HEK293T (cell line): ENCODE measurements around the gene DLG4.
A peak's percentile ranks its signal among the peaks of the same experiment; 100 is the strongest.

ENCODE experiments used
- CTCF ChIA-PET: fragments of 350-600 bp; formaldehyde crosslinking; extraction: SDS; loops from one replicate; lab custom pipeline; 2021; ENCODE audit warnings: antibody characterized with exemption, inconsistent platforms; lab: Yijun Ruan, JAX
- POLR2A ChIA-PET: fragments of 350-600 bp; formaldehyde crosslinking; extraction: SDS; loops from one replicate; lab custom pipeline; 2020; ENCODE audit warnings: antibody characterized with exemption, inconsistent platforms; lab: Yijun Ruan, JAX
- DNase-seq: peaks from one replicate; pipeline ENCODE4 v3.0.0; 2012; ENCODE audit warnings: mixed read lengths; ENCODE audit errors: extremely low spot score
- ARNT ChIP-seq: fragments of 450-650 bp; IDR thresholded peaks from 2 replicates; pipeline ENCODE4 v1.6.1; 2017; ENCODE audit warnings: mild to moderate bottlenecking
- BHLHE40 ChIP-seq: fragments of 450-650 bp; IDR thresholded peaks from 2 replicates; pipeline ENCODE4 v1.6.1; 2016; ENCODE audit warnings: mild to moderate bottlenecking, moderate library complexity, borderline replicate concordance
- CTBP1 ChIP-seq: fragments of 450-650 bp; IDR thresholded peaks from 2 replicates; pipeline ENCODE4 v1.6.1; 2016; ENCODE audit warnings: borderline replicate concordance
- ELF4 ChIP-seq: fragments of 450-650 bp; IDR thresholded peaks from 2 replicates; pipeline ENCODE4 v1.6.1; 2017; ENCODE audit warnings: antibody characterized with exemption
- FOXA1 ChIP-seq: fragments of 450-650 bp; IDR thresholded peaks from 2 replicates; pipeline ENCODE4 v1.6.1; 2016; ENCODE audit warnings: mild to moderate bottlenecking
- FOXK2 ChIP-seq: fragments of 450-650 bp; IDR thresholded peaks from 2 replicates; pipeline ENCODE4 v1.6.1; 2016; ENCODE audit warnings: mild to moderate bottlenecking
- FOXM1 ChIP-seq: fragments of 450-650 bp; IDR thresholded peaks from 2 replicates; pipeline ENCODE4 v1.6.1; 2017; ENCODE audit warnings: mild to moderate bottlenecking, borderline replicate concordance
- HDGF ChIP-seq: fragments of 450-650 bp; IDR thresholded peaks from 2 replicates; pipeline ENCODE4 v1.6.1; 2017; ENCODE audit warnings: antibody characterized with exemption, borderline replicate concordance
- L3MBTL2 ChIP-seq: fragments of 450-650 bp; conservative IDR thresholded peaks from 2 replicates; pipeline ENCODE4 v1.6.1; 2016; ENCODE audit warnings: mild to moderate bottlenecking
- LEF1 ChIP-seq: fragments of 450-650 bp; IDR thresholded peaks from 2 replicates; pipeline ENCODE4 v1.6.1; 2017; ENCODE audit warnings: mild to moderate bottlenecking, borderline replicate concordance
- NFRKB ChIP-seq: fragments of 450-650 bp; IDR thresholded peaks from 2 replicates; pipeline ENCODE4 v1.6.1; 2016; ENCODE audit warnings: mild to moderate bottlenecking, moderate library complexity
- SP1 ChIP-seq: fragments of 450-650 bp; IDR thresholded peaks from 2 replicates; pipeline ENCODE4 v1.6.1; 2017
- SUZ12 ChIP-seq: fragments of 450-650 bp; IDR thresholded peaks from 2 replicates; pipeline ENCODE4 v1.6.1; 2016; ENCODE audit warnings: mild to moderate bottlenecking
- TARDBP ChIP-seq: fragments of 450-650 bp; IDR thresholded peaks from 2 replicates; pipeline ENCODE4 v1.6.1; 2016
- ZNF384 ChIP-seq: fragments of 450-650 bp; IDR thresholded peaks from 2 replicates; pipeline ENCODE4 v1.6.1; 2016
- TF ChIP-seq, protein P1 (sequence below): fragments of 450-650 bp; IDR thresholded peaks from 2 replicates; pipeline ENCODE4 v1.6.1; 2016

DLG4 gene

DNA sequence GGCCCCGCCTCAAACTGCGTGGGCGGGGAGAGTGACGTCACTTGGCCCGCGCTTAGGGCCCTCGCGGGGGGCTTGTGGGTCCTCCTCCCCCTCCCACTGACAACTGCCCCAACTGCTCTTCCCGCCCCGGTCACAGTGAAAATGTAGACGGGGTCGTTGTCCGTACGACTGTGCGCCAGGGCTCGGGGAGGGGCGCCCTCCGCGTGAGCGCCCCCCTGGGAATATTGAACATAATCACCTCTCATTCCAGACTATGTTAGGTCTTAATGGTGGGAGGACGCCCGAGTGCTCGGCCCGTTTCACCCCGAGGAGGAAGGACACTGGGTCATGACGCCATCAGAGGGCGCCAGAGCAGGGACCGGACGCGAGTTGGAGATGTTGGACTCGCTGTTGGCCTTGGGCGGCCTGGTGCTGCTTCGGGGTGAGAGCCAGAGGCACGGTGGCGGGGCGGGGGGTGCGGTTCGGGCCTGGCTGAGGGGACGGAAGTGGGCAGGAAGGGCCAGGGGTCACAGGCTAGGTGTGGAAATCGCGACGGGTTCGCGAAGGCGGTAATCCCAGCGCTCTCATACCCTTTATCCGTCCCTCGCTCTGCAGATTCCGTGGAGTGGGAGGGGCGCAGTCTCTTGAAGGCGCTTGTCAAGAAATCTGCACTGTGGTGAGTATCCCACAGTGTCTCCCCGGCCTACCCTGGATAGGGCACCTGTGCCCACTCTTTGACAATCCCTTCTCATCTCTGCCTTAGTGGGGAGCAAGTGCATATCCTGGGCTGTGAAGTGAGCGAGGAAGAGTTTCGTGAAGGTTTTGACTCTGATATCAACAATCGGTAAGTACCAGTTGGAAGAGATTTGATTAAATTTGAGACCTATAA, 32.8 kb upstream of the DLG4 start, which contains the start of gene ELP5:
TSS of gene ELP5 (plus strand) at position 40 of the 868 bp plus-strand sequence. CDS start at position 376, 336 bp downstream.
- ChIA-PET CTCF (no interaction called here), POLR2A (interaction anchor here (1.0 to 4.3 kb wide), 3 partner anchors 12 to 38 kb away, joined by 3 to 52 read pairs (median 3); partner anchors contain the start of genes GABARAP and PHF23)
- DNase-seq, result peak; percentile 90
- TF ChIP-seq NFRKB (no peak), L3MBTL2 (0 out of 2 replicates have a peak, but pooled peaks have one; percentile 20)

DNA sequence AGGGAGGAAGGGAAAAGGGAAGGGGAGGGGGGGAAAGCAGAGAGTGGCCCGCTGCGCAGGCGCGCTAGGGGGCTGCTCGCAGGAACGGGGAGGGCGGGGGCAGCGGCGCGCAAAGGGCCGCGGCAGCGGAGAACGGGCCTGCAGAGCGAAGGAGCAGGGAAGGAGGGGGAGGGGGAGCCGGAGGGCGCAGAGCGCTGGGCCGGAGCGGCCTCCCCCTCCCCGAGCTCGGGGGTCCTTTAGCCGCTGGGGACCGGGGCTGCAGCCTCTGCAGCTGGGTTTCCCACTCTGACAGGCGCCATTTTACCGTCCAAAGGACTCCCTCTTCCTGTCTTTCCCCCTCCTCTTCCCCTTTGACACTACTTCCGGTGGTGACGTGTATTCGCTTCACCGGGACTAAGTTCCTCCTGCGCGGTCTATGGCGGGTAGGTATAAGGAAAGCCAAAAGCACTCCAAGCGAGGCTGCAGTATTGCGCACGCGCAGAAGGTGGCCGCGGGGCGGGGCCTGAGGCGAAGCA, 32.1 kb upstream of the DLG4 start, which contains the start of gene CTDNEP1:
TSS of gene CTDNEP1 (minus strand) at position 74 of the 515 bp plus-strand sequence. CDS start 438 bp downstream, outside the sequence.
- DNase-seq, result peak; percentile 95
- ChIA-PET CTCF (interaction anchor here (0.6 to 1.7 kb wide), 3 partner anchors 11 to 30 kb away, joined by 3 read pairs; partner anchors contain the start of gene SLC2A4), POLR2A (interaction anchor here (1.0 to 4.3 kb wide), 3 partner anchors 11 to 37 kb away, joined by 3 to 52 read pairs (median 3); partner anchors contain the start of genes GABARAP and PHF23)
- no peak for TF ChIP-seq L3MBTL2
- TF ChIP-seq SP1, result no peak
- TF ChIP-seq ZNF384, result no peak
- TF ChIP-seq, protein P1, sequence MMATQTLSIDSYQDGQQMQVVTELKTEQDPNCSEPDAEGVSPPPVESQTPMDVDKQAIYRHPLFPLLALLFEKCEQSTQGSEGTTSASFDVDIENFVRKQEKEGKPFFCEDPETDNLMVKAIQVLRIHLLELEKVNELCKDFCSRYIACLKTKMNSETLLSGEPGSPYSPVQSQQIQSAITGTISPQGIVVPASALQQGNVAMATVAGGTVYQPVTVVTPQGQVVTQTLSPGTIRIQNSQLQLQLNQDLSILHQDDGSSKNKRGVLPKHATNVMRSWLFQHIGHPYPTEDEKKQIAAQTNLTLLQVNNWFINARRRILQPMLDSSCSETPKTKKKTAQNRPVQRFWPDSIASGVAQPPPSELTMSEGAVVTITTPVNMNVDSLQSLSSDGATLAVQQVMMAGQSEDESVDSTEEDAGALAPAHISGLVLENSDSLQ, result peak; percentile 51; the same call in 1 of the 2 replicates
- TF ChIP-seq ELF4, result peak; percentile 63
- TF ChIP-seq SUZ12, result no peak
- no peak for TF ChIP-seq NFRKB
- TF ChIP-seq FOXM1, result no peak
- TF ChIP-seq FOXA1, result no peak

DNA sequence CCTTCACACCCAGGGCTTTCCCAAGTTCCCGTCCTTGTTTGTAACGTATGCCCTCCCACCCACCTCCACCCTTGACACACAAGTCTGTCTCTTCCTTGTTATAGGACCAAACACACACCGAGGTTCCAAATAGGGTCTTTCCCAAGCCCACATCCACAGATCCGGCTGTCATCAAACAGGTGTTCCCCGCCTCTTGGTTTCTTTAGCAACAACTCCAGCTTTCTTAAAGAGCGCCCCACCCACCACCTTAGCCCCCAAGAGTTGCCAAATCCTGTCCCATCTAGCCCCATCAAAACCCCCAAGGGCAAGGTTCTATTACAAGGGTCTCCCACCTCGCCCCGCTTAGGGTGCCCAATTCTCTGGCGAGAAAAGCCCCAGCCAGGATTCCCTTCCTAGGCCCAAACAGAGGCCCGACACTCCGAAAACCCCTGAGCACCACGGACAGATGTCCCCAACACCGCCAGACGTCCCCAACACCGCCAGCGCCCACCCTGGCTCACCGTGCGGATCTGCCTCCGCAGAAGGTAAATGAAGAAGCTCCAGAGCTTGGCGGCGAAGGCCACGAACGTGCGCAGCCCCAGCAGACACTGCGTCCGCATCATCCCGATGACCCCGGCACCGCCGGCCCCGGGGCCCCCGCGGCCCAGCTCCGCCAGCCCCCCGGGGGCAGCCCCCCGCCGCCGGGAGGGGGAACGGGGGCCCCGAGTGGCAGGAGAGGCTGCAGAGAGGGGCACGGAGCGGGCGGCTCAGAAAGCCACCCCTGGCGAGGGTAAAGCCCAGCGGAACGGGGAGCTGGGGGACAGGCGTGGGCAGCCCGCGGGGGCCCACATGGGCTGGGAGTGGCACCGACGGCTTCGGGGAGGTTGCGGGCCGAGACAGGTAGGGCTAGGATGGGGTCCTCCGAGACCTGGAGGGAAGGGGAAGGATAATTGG, 31.3 kb upstream of the DLG4 start:
- ChIA-PET POLR2A (interaction anchor here (1.0 to 4.3 kb wide), 3 partner anchors 11 to 37 kb away, joined by 3 to 52 read pairs (median 3); partner anchors contain the start of genes GABARAP and PHF23), CTCF (interaction anchor here (0.6 to 1.7 kb wide), 3 partner anchors 10 to 30 kb away, joined by 3 read pairs; partner anchors contain the start of gene SLC2A4)
- no peak for DNase-seq
- no peak for TF ChIP-seq HDGF
- no peak for TF ChIP-seq FOXM1
- no peak for TF ChIP-seq SUZ12
- no peak for TF ChIP-seq FOXK2
- TF ChIP-seq, protein P1, result no peak
- no peak for TF ChIP-seq ARNT
- TF ChIP-seq L3MBTL2, result no peak
- no peak for TF ChIP-seq ZNF384
- TF ChIP-seq TARDBP, result no peak
- TF ChIP-seq LEF1, result no peak
- no peak for TF ChIP-seq NFRKB
- no peak for TF ChIP-seq ELF4
- TF ChIP-seq CTBP1, result no peak
- no peak for TF ChIP-seq FOXA1
- no peak for TF ChIP-seq SP1

DNA sequence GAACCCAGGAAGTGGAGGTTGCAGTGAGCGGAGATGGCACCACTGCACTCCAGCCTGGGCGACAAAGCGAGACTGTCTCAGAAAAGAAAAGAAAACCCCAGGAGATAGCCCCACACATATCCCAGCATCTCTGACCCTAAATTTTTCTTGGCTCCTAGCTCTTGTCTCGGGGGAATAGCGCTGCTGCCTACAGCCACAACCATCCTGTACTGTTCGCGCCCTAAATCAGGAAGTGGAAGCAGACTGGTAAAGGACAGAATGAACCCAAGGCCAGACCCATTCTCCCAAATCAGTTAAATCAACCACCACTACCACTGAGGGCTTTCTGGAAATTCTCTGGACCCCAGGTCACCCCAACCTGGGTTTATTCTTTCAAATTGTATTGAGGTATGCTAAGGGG, 30.2 kb upstream of the DLG4 start:
- ChIA-PET CTCF (no interaction called here), POLR2A (interaction anchor here (4.3 kb wide), 1 partner anchor 10 kb away, joined by 52 read pairs; the partner anchor contains the start of genes GABARAP and PHF23)
- TF ChIP-seq CTBP1 (no peak), BHLHE40 (no peak), FOXK2 (no peak), FOXA1 (no peak), SUZ12 (no peak), ELF4 (no peak), ARNT (no peak), HDGF (no peak), SP1 (no peak), FOXM1 (no peak), NFRKB (no peak)
- TF ChIP-seq, protein P1, result no peak
- no peak for DNase-seq

DNA sequence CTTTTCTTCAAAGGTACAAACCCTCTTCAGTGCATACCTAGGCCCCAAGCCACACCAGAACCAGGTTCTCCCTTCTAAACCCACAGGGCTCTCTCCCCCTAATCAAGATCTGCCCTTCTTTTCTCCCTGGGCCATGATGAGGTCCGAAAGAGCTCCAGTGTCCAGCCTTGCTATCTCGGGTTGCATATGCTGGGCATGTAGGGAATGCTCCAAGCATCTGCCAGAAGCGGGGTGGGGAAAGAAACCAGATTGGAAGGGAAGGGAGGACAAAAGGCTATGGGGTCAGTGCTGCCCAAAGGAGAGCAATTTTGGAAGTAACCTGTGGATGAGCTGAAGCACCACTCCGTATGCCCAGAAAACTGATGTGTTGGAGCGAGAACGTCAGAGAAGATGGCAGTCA, 29.6 kb upstream of the DLG4 start:
- no peak for DNase-seq
- ChIA-PET CTCF (no interaction called here), POLR2A (interaction anchor here (4.3 kb wide), 1 partner anchor 9 kb away, joined by 52 read pairs; the partner anchor contains the start of genes GABARAP and PHF23)
- TF ChIP-seq, protein P1, result no peak
- no peak for TF ChIP-seq HDGF
- no peak for TF ChIP-seq ARNT
- no peak for TF ChIP-seq ELF4
- TF ChIP-seq CTBP1, result no peak
- no peak for TF ChIP-seq FOXM1
